A673 (cell line): ENCODE measurements around the gene LBH. TPM values are rescaled to one million over a fixed set of nuclear protein-coding genes. Genes with fewer than 3 reads are reported as not detected.

Experiments used
- BruUV-seq: library from RNA; stranded (reverse); fragments of 400-500 nt; replicated peaks from 2 replicates; lab custom pipeline; 2021; lab: Mats Ljungman, UMichigan
- CTCF ChIA-PET: fragments of 300-600 bp; sonication (Branson Sonifier 250); formaldehyde crosslinking; loops from one replicate; lab custom pipeline; 2022; ENCODE audit warnings: antibody characterized with exemption; lab: Charles Lee
- POLR2A ChIA-PET: fragments of 300-600 bp; sonication (Branson Sonifier 250); formaldehyde crosslinking; loops from one replicate; lab custom pipeline; 2022; ENCODE audit warnings: antibody characterized with exemption; ENCODE audit not compliant: low non-redundant PET; lab: Charles Lee
- DNase-seq: peaks from one replicate; pipeline ENCODE4 v3.0.0-alpha.2; 2015; ENCODE audit warnings: low spot score
- H3K27ac ChIP-seq: fragments of 200-600 bp; sonication (generic); 2 replicates; pipeline ENCODE4 v1.5.1; 2016; ENCODE audit warnings: mixed run types, low read depth, mild to moderate bottlenecking, mixed read lengths, antibody characterized with exemption, low read length; ENCODE audit not compliant: poor library complexity, severe bottlenecking
- H3K27me3 ChIP-seq: fragments of 200-600 bp; sonication (generic); replicated peaks from 2 replicates; pipeline ENCODE4 v1.6.1; 2017; ENCODE audit warnings: mixed run types, low read depth, mild to moderate bottlenecking, mixed read lengths, antibody characterized with exemption, low read length; ENCODE audit not compliant: insufficient read depth, poor library complexity
- H3K36me3 ChIP-seq: fragments of 200-600 bp; sonication (generic); 2 replicates; pipeline ENCODE4 v1.6.1; 2016; ENCODE audit warnings: mixed run types, mild to moderate bottlenecking, mixed read lengths, antibody characterized with exemption, low read length; ENCODE audit not compliant: insufficient read depth, poor library complexity, severe bottlenecking
- H3K4me1 ChIP-seq: fragments of 200-600 bp; sonication (generic); 2 replicates; pipeline ENCODE4 v1.6.1; 2017; ENCODE audit warnings: mixed run types, mild to moderate bottlenecking, mixed read lengths, antibody characterized with exemption, low read length; ENCODE audit not compliant: insufficient read depth, poor library complexity, severe bottlenecking
- H3K4me3 ChIP-seq: fragments of 200-600 bp; sonication (generic); 2 replicates; pipeline ENCODE4 v1.5.1; 2016; ENCODE audit warnings: low read depth, mixed run types, mild to moderate bottlenecking, mixed read lengths, low read length; ENCODE audit not compliant: poor library complexity, severe bottlenecking
- H3K9me3 ChIP-seq: fragments of 200-600 bp; sonication (generic); 2 replicates; pipeline ENCODE4 v1.6.1; 2016; ENCODE audit warnings: mixed run types, low read depth, mild to moderate bottlenecking, mixed read lengths, antibody characterized with exemption, low read length; ENCODE audit not compliant: poor library complexity, severe bottlenecking
- CTCF ChIP-seq: fragments of 300-800, 200-600 bp; sonication (generic); conservative IDR thresholded peaks from 2 replicates; pipeline ENCODE4 v1.5.1; 2017; ENCODE audit warnings: low read depth, mild to moderate bottlenecking, antibody characterized with exemption, low read length, moderate library complexity, mixed read lengths
- EZH2 ChIP-seq: fragments of 200-600 bp; sonication (generic); IDR thresholded peaks from 2 replicates; pipeline ENCODE4 v1.6.1; 2017; ENCODE audit warnings: borderline replicate concordance, low read depth, mild to moderate bottlenecking, mixed read lengths, antibody characterized with exemption, low read length; ENCODE audit not compliant: poor library complexity, severe bottlenecking
- intact Hi-C: fragments of 100-400 bp; cut with micrococcal nuclease; formaldehyde crosslinking; loops from one replicate; pipeline ENCODE4 v1.10.0; 2022; ENCODE audit not compliant: unreplicated experiment
- total RNA-seq: library from RNA; stranded (reverse); gene quantifications from 2 replicates; pipeline ENCODE4 v1.2.3, GENCODE V29; 2021

LBH gene
- total RNA-seq, 1 experiment from 2014 or later = 140 TPM

GRCh38 chr2:30287190-30287840 is 56.0 kb downstream of the LBH start:
- H3K9me3 ChIP-seq = no peaks in the 10 kb centered on the region
- H3K4me1 ChIP-seq = peaks cover 24% of the 10 kb centered on the region
- POLR2A ChIA-PET = no interaction called here
- no peak overlapping the region for H3K4me3 ChIP-seq
- BruUV-seq = no TSS peak
- no peak overlapping the region for H3K27ac ChIP-seq
- no peaks in the 10 kb centered on the region for H3K36me3 ChIP-seq
- no peak for TF ChIP-seq EZH2
- intact Hi-C loops = no loop called here
- CTCF ChIA-PET = no interaction called here
- H3K27me3 ChIP-seq = no peaks in the 10 kb centered on the region
- DNase-seq = peak; percentile 31

GRCh38 chr2:30287857-30288513 is 56.7 kb downstream of the LBH start:
- H3K9me3 ChIP-seq = no peaks in the 10 kb centered on the region
- no TSS peak for BruUV-seq
- ChIA-PET POLR2A (no interaction called here), CTCF (no interaction called here)
- intact Hi-C loops = no loop called here
- no peaks in the 10 kb centered on the region for H3K36me3 ChIP-seq
- H3K4me1 ChIP-seq = peaks cover 24% of the 10 kb centered on the region
- no peak for DNase-seq
- H3K4me3 ChIP-seq = no peak overlapping the region
- no peaks in the 10 kb centered on the region for H3K27me3 ChIP-seq
- no peak for TF ChIP-seq CTCF
- no peak overlapping the region for H3K27ac ChIP-seq

GRCh38 chr2:30288561-30288960 is 57.2 kb downstream of the LBH start:
- Histone ChIP-seq H3K4me3 (no peak overlapping the region), H3K4me1 (peaks cover 24% of the 10 kb centered on the region), H3K36me3 (no peaks in the 10 kb centered on the region), H3K9me3 (no peaks in the 10 kb centered on the region), H3K27me3 (no peaks in the 10 kb centered on the region), H3K27ac (no peak overlapping the region)
- no peak for TF ChIP-seq EZH2
- TF ChIP-seq CTCF = no peak
- intact Hi-C loops = no loop called here
- no peak for DNase-seq
- BruUV-seq = no TSS peak
- CTCF ChIA-PET = no interaction called here
- POLR2A ChIA-PET = no interaction called here
